GM12874 (cell line): ENCODE data around the gene S100PBP.

Experiments
- CTCF ChIP-seq: IDR thresholded peaks from 2 replicates; pipeline ENCODE4 v1.5.1; 2011; ENCODE audit warnings: low read depth, mild to moderate bottlenecking, control low read depth, low read length, moderate library complexity; ENCODE audit not compliant: insufficient read depth

The S100PBP gene

DNA sequence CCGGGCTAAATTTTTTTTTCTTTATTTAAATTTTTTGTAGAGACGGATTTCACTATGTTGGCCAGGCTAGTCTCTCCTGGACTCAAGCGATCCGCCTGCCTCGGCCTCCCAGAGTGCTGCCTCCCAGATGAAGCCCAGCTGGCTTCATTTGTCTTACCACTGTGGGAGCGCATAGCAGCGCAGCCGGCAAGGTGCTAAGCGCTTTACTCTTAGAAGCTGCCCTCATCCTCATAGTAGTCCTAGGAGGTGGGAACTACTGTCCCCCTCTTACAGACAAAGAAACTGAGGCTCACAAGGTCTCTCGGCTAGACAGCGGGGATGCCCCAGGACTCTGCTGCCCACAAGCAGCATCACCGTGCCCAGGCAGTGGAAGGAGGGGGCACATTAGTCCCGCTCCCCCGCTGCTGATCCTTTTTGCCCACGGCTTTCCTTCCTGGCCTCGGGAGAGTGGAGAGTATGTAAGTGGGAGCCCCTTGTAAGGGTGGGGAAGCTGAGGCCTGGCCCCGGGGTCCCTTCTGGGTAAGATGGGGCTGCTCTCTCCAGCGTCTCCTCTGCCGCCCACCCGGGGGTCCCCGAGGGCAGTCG lies 83.0 kb downstream of the S100PBP start:
- TF ChIP-seq CTCF: no peak

- no peak for TF ChIP-seq CTCF
Measured at GRCh38 chr1:32900956-32901822, 83.7 kb downstream of the S100PBP start, which contains the start of gene TMEM54. Gene TMEM54 (minus strand): TSS chr1:32901389. CDS start chr1:32901238, 151 bp downstream.

DNA sequence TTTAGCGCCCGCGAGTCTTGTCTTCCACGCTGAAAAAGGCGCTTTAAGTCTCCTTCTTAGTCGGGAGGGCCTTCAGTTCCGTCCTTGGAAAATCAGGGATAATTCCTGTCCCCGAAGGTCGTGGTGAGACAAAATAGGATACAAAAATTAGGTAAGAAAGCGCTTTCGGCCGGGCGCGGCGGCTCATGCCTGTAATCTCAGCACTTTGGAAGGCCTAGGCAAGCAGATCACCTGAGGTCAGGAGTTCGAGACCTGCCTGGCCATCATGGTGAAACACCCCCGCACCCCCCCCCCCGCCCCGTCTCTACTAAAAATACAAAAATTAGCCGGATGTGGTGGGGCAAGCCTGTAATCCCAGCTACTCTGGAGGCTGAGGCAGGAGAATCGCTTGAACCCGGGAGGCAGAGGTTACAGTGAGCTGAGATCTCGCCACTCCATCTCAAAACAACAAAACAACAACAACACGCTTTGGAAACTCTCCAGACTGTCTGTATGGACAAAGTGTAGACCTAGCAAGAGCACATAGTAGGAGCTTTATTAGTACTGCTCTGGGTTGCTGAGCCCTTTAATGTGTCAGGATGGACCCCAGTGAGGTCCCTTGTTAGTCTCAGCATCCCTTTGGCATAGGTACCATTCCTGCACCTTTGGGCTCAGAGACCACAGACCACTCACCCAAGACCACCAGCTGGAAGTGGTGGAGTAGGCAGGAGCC lies 84.5 kb downstream of the S100PBP start:
- no peak for TF ChIP-seq CTCF

GRCh38 chr1:32902535-32902920 lies 85.1 kb downstream of the S100PBP start:
- TF ChIP-seq CTCF: no peak

- no peak for TF ChIP-seq CTCF
Measured at GRCh38 chr1:32903991-32904785, 86.7 kb downstream of the S100PBP start.

DNA sequence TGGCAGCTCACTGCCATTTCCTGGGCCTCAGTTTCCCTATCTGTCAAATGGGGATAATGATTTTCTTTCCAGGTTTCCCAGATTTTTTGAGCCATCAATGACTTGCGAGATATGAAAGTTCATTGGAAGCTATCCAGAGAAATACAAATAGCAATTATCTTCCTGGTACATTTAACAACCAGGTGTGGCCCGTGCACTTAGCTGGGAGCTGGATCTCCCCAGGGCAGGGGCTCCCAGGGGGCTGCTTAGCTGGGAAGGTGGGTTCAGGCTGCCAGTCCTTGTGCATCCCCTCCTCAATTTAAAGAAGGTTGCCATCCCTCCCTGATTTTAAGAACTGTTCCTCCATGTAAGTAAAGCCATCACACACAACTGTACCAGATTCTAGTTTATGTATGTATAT lies 87.3 kb downstream of the S100PBP start:
- no peak for TF ChIP-seq CTCF
